SK-N-SH (cell line): ENCODE measurements around the gene JCHAIN. TPM values are rescaled to one million over a fixed set of nuclear protein-coding genes. Genes with fewer than 3 reads are reported as not detected.

Experiments used
- CTCF ChIA-PET: fragments of 300-600, 350-600 bp; formaldehyde crosslinking; extraction: SDS; loops from one replicate; lab custom pipeline; 2021; lab: Yijun Ruan, JAX
- POLR2A ChIA-PET: fragments of 350-600 bp; sonication (Branson Sonifier 250); formaldehyde crosslinking; extraction: SDS; loops from one replicate; lab custom pipeline; 2020; ENCODE audit warnings: antibody characterized with exemption, inconsistent platforms; lab: Yijun Ruan, JAX
- DNase-seq: peaks from one replicate; pipeline ENCODE4 v3.0.0; 2012
- H2AFZ ChIP-seq: fragments of 200-600 bp; sonication (generic); 2 replicates; pipeline ENCODE4 v1.8.1; 2016; ENCODE audit warnings: antibody characterized with exemption, mild to moderate bottlenecking, low read depth
- H3F3A ChIP-seq: fragments of 200-600 bp; sonication (generic); replicated peaks from 2 replicates; pipeline ENCODE3; 2016; ENCODE audit warnings: antibody characterized with exemption, mild to moderate bottlenecking; ENCODE audit not compliant: insufficient read depth
- H3K27ac ChIP-seq, 2 experiments: fragments of 200-500 bp in 1 of 2; fragments of 200-600 bp in 1 of 2; sonication (Bioruptor generic) in 1 of 2; sonication (generic), shearing (Covaris generic) in 1 of 2; 2 replicates each; pipeline versions ENCODE4 v1.5.1 to v1.6.1; 2014 to 2016; ENCODE audit warnings: low read depth in 2 of 2, inconsistent platforms in 1 of 2, low read length in 1 of 2, mild to moderate bottlenecking in 1 of 2, mixed read lengths in 1 of 2
- H3K27me3 ChIP-seq: fragments of 200-600 bp; sonication (generic), shearing (Covaris generic); 2 replicates; pipeline ENCODE4 v1.6.1; 2016; ENCODE audit warnings: mixed run types; ENCODE audit not compliant: insufficient read depth
- H3K36me3 ChIP-seq, 2 experiments: fragments of 200-500 bp in 1 of 2; fragments of 200-600 bp in 1 of 2; sonication (Bioruptor generic) in 1 of 2; sonication (generic) in 1 of 2; replicated peaks in 1 of 2; 2 replicates each; pipeline versions ENCODE3 to v1.5.1; 2014 to 2016; ENCODE audit warnings: low read length in 1 of 2, mild to moderate bottlenecking in 1 of 2; ENCODE audit not compliant: insufficient read depth in 2 of 2, control insufficient read depth in 1 of 2
- H3K4me1 ChIP-seq, 2 experiments: fragments of 200-500 bp in 1 of 2; fragments of 200-600 bp in 1 of 2; sonication (Bioruptor generic) in 1 of 2; sonication (generic), shearing (Covaris generic) in 1 of 2; 2 replicates each; pipeline versions ENCODE4 v1.5.1 to v1.6.1; 2014 to 2016; ENCODE audit warnings: low read depth in 1 of 2, low read length in 1 of 2, mixed run types in 1 of 2; ENCODE audit not compliant: insufficient read depth in 2 of 2, control insufficient read depth in 1 of 2
- H3K4me2 ChIP-seq: fragments of 200-600 bp; sonication (generic), shearing (Covaris generic); 2 replicates; pipeline ENCODE4 v1.6.1; 2017; ENCODE audit warnings: mixed run types
- H3K4me3 ChIP-seq, 2 experiments: fragments of 200-500 bp in 1 of 2; fragments of 200-600 bp in 1 of 2; sonication (Bioruptor generic) in 1 of 2; sonication (generic), shearing (Covaris generic) in 1 of 2; 2 replicates each; pipeline versions ENCODE4 v1.5.1 to v1.8.1; 2014 to 2016; ENCODE audit warnings: low read depth in 2 of 2, inconsistent platforms in 1 of 2, low read length in 1 of 2, mild to moderate bottlenecking in 1 of 2, mixed read lengths in 1 of 2, moderate library complexity in 1 of 2
- H3K79me2 ChIP-seq: fragments of 200-600 bp; sonication (generic); 2 replicates; pipeline ENCODE4 v1.8.1; 2017; ENCODE audit warnings: mild to moderate bottlenecking; ENCODE audit not compliant: insufficient read depth
- H3K9ac ChIP-seq: fragments of 200-600 bp; sonication (generic); 2 replicates; pipeline ENCODE4 v1.6.1; 2017; ENCODE audit warnings: mixed run types
- H3K9me2 ChIP-seq: fragments of 200-600 bp; sonication (generic); 2 replicates; pipeline ENCODE4 v1.6.1; 2017; ENCODE audit warnings: mixed run types
- H3K9me3 ChIP-seq: fragments of 200-600 bp; sonication (generic); 2 replicates; pipeline ENCODE4 v1.6.1; 2017; ENCODE audit warnings: mixed run types, mild to moderate bottlenecking, moderate library complexity
- H4K20me1 ChIP-seq: fragments of 200-600 bp; sonication (generic); 2 replicates; pipeline ENCODE4 v1.6.1; 2017; ENCODE audit warnings: mild to moderate bottlenecking, mixed run types; ENCODE audit not compliant: insufficient read depth
- CHD2 ChIP-seq: fragments of 150-350 bp; IDR thresholded peaks from 2 replicates; pipeline ENCODE4 v1.6.1; 2018; ENCODE audit warnings: low read length; ENCODE audit not compliant: partially characterized antibody
- ELF1 ChIP-seq: IDR thresholded peaks from 2 replicates; pipeline ENCODE4 v1.4.0; 2012
- EZH2phosphoT487 ChIP-seq: fragments of 200-600 bp; sonication (generic); IDR thresholded peaks from 2 replicates; pipeline ENCODE4 v1.6.1; 2017; ENCODE audit warnings: low read depth, mixed run types, mild to moderate bottlenecking, antibody characterized with exemption, moderate library complexity, borderline replicate concordance
- FOSL2 ChIP-seq: IDR thresholded peaks from 2 replicates; pipeline ENCODE4 v1.4.0; 2012; ENCODE audit warnings: low read depth, mild to moderate bottlenecking, moderate library complexity, borderline replicate concordance
- GABPA ChIP-seq: IDR thresholded peaks from 2 replicates; pipeline ENCODE4 v1.4.0; 2012; ENCODE audit warnings: low read depth, mild to moderate bottlenecking
- GATA2 ChIP-seq: sonication (generic); formaldehyde crosslinking; IDR thresholded peaks from 2 replicates; pipeline ENCODE4 v1.5.0; 2020; ENCODE audit warnings: mild to moderate bottlenecking, missing genetic modification reagents
- MEF2A ChIP-seq: IDR thresholded peaks from 2 replicates; pipeline ENCODE4 v1.4.0; 2012; ENCODE audit warnings: low read depth, borderline replicate concordance
- NRF1 ChIP-seq: IDR thresholded peaks from 2 replicates; pipeline ENCODE4 v1.6.1; 2012; ENCODE audit warnings: low read depth, mild to moderate bottlenecking, low read length
- RCOR1 ChIP-seq: fragments of 150-350 bp; IDR thresholded peaks from 2 replicates; pipeline ENCODE4 v1.6.1; 2017; ENCODE audit warnings: antibody characterized with exemption, low read length
- SIN3A ChIP-seq: IDR thresholded peaks from 2 replicates; pipeline ENCODE4 v1.6.1; 2012; ENCODE audit warnings: low read depth, mild to moderate bottlenecking, low read length, moderate library complexity, borderline replicate concordance
- TEAD4 ChIP-seq: IDR thresholded peaks from 2 replicates; pipeline ENCODE4 v1.4.0; 2012; ENCODE audit warnings: mild to moderate bottlenecking, borderline replicate concordance; ENCODE audit not compliant: insufficient read depth
- WGBS: methylation state at CpG from one replicate; pipeline ENCODE4 v1.1.6; 2017; ENCODE audit warnings: low lambda C conversion rate; 5-methylcytosine and 5-hydroxymethylcytosine counted together
- polyA plus RNA-seq, 3 experiments: library from polyadenylated mRNA; depleted of rRNA; stranded (reverse); fragments of >200 nt; gene quantifications; 2 replicates each; pipeline ENCODE4 v1.2.3, GENCODE V29; 2012
- small RNA-seq, 7 experiments: library from RNA; depleted of rRNA; stranded (forward); fragments of <200 nt; gene quantifications; one replicate each; pipeline ENCODE3, GENCODE V24; 2012
- TF ChIP-seq, protein P1 (sequence below): fragments of 150-350 bp; IDR thresholded peaks from 2 replicates; pipeline ENCODE4 v1.6.1; 2016; ENCODE audit warnings: mild to moderate bottlenecking, low read depth, low read length
- TF ChIP-seq, protein P2 (sequence below): IDR thresholded peaks from 2 replicates; pipeline ENCODE4; 2012
- TF ChIP-seq, protein P3 (sequence below): fragments of 150-350 bp; IDR thresholded peaks from 2 replicates; pipeline ENCODE4 v1.6.1; 2017; ENCODE audit warnings: antibody characterized with exemption, low read length, low read depth, borderline replicate concordance
- TF ChIP-seq, protein P4 (sequence below): fragments of 200-600 bp; sonication (generic); IDR thresholded peaks from 2 replicates; pipeline ENCODE4 v1.6.1; 2017; ENCODE audit warnings: antibody characterized with exemption, mild to moderate bottlenecking, moderate library complexity
- TF ChIP-seq, protein P5 (sequence below): IDR thresholded peaks from 2 replicates; pipeline ENCODE4 v1.4.0; 2012; ENCODE audit warnings: low read depth, borderline replicate concordance

JCHAIN gene
- polyA plus RNA-seq, 1 of the 3 experiments (the other 2 are of a cell fraction): 1.1 TPM

DNA sequence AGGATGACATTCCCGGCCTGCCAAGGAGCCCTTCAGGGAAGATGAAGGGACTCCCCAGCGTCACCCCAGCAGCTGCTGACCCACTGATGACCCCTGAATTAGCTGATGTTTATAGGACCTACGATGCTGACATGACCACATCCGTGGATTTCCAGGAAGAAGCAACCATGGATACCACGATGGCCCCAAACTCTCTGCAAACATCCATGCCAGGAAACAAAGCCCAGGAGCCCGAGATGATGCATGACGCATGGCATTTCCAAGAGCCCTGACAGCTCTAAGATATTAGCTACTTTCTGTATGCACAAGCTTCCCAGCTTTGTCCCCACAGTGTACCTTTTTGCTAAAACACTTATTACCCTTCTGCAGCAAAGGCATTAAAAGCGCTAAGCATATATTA, 59.8 kb downstream of the JCHAIN start:
- TF ChIP-seq TEAD4 (no peak), FOSL2 (no peak), NRF1 (no peak), GABPA (no peak), RCOR1 (no peak), EZH2phosphoT487 (no peak), SIN3A (no peak), MEF2A (no peak), ELF1 (no peak), CHD2 (no peak), GATA2 (CRISPR knock-in tag) (no peak)
- TF ChIP-seq, protein P1, sequence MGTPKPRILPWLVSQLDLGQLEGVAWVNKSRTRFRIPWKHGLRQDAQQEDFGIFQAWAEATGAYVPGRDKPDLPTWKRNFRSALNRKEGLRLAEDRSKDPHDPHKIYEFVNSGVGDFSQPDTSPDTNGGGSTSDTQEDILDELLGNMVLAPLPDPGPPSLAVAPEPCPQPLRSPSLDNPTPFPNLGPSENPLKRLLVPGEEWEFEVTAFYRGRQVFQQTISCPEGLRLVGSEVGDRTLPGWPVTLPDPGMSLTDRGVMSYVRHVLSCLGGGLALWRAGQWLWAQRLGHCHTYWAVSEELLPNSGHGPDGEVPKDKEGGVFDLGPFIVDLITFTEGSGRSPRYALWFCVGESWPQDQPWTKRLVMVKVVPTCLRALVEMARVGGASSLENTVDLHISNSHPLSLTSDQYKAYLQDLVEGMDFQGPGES: no peak
- TF ChIP-seq, protein P2, sequence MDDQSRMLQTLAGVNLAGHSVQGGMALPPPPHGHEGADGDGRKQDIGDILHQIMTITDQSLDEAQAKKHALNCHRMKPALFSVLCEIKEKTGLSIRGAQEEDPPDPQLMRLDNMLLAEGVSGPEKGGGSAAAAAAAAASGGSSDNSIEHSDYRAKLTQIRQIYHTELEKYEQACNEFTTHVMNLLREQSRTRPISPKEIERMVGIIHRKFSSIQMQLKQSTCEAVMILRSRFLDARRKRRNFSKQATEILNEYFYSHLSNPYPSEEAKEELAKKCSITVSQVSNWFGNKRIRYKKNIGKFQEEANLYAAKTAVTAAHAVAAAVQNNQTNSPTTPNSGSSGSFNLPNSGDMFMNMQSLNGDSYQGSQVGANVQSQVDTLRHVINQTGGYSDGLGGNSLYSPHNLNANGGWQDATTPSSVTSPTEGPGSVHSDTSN: no peak
- TF ChIP-seq, protein P3, sequence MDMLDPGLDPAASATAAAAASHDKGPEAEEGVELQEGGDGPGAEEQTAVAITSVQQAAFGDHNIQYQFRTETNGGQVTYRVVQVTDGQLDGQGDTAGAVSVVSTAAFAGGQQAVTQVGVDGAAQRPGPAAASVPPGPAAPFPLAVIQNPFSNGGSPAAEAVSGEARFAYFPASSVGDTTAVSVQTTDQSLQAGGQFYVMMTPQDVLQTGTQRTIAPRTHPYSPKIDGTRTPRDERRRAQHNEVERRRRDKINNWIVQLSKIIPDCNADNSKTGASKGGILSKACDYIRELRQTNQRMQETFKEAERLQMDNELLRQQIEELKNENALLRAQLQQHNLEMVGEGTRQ: no peak
- TF ChIP-seq, protein P4, sequence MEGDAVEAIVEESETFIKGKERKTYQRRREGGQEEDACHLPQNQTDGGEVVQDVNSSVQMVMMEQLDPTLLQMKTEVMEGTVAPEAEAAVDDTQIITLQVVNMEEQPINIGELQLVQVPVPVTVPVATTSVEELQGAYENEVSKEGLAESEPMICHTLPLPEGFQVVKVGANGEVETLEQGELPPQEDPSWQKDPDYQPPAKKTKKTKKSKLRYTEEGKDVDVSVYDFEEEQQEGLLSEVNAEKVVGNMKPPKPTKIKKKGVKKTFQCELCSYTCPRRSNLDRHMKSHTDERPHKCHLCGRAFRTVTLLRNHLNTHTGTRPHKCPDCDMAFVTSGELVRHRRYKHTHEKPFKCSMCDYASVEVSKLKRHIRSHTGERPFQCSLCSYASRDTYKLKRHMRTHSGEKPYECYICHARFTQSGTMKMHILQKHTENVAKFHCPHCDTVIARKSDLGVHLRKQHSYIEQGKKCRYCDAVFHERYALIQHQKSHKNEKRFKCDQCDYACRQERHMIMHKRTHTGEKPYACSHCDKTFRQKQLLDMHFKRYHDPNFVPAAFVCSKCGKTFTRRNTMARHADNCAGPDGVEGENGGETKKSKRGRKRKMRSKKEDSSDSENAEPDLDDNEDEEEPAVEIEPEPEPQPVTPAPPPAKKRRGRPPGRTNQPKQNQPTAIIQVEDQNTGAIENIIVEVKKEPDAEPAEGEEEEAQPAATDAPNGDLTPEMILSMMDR: no peak
- TF ChIP-seq, protein P5, sequence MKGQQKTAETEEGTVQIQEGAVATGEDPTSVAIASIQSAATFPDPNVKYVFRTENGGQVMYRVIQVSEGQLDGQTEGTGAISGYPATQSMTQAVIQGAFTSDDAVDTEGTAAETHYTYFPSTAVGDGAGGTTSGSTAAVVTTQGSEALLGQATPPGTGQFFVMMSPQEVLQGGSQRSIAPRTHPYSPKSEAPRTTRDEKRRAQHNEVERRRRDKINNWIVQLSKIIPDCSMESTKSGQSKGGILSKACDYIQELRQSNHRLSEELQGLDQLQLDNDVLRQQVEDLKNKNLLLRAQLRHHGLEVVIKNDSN: no peak
- no peak overlapping the region for H2AFZ ChIP-seq

More for the DNA sequence above, 59.8 kb downstream of the JCHAIN start:
- no peak overlapping the region for H3K27ac ChIP-seq
- H4K20me1 ChIP-seq: no peaks in the 10 kb centered on the region
- H3K4me1 ChIP-seq: no peaks in the 10 kb centered on the region
- no peaks in the 10 kb centered on the region for H3K9me2 ChIP-seq
- no peaks in the 10 kb centered on the region for H3K36me3 ChIP-seq
- no peaks in the 10 kb centered on the region for H3F3A ChIP-seq
- H3K4me3 ChIP-seq: no peak overlapping the region
- peaks cover 7% of the 10 kb centered on the region; the same call in 1 of the 2 replicates for H3K27me3 ChIP-seq
- WGBS: 21% methylated on average over 6 of the region's 8 CpGs
- no peaks in the 10 kb centered on the region for H3K9me3 ChIP-seq
- H3K4me2 ChIP-seq: no peak overlapping the region
- CTCF ChIA-PET: interaction anchor here (1.1 kb wide), 1 partner anchor 28 kb away, joined by 3 read pairs; no protein-coding TSS in a partner anchor
- H3K79me2 ChIP-seq: no peaks in the 10 kb centered on the region
- H3K9ac ChIP-seq: no peak overlapping the region
- no peak for DNase-seq
- POLR2A ChIA-PET: no interaction called here

Small RNA genes within 50 kb of the gene (small RNA-seq; reads per million reads assigned to genes)
- gene RNU6-520P: 0 reads per million in 7 experiments
- gene RNU6-784P: 0.21 to 48.2 (median 2.9) reads per million in 7 experiments

Other genes with a start within 250 kb of the JCHAIN start
- gene MUC7, start 194.3 kb downstream of the JCHAIN start, polyA plus RNA-seq (2012; rRNA removed): not detected in 2 replicates
- gene AMTN, start 147.9 kb downstream of the JCHAIN start, polyA plus RNA-seq (2012; rRNA removed): not detected in 2 replicates
- not detected in 2 replicates for gene AMBN, start 74.3 kb downstream of the JCHAIN start, polyA plus RNA-seq (2012; rRNA removed)
- 0.11 and 0.20 TPM in 2 replicates for gene ENAM, start 37.8 kb downstream of the JCHAIN start, polyA plus RNA-seq (2012; rRNA removed)
- 36.9 and 39.0 TPM in 2 replicates for gene UTP3, start 22.0 kb upstream of the JCHAIN start, polyA plus RNA-seq (2012; rRNA removed)
- 22.8 and 30.7 TPM in 2 replicates for gene RUFY3, start 55.5 kb upstream of the JCHAIN start, polyA plus RNA-seq (2012; rRNA removed)
- gene GRSF1, start 173.4 kb upstream of the JCHAIN start, polyA plus RNA-seq (2012; rRNA removed): 44.2 and 63.7 TPM in 2 replicates
- 2.9 and 4.6 TPM in 2 replicates for gene MOB1B, start 235.9 kb upstream of the JCHAIN start, polyA plus RNA-seq (2012; rRNA removed)